ENCODE measurements around the gene C6orf163. TPM values are rescaled to one million over a fixed set of nuclear protein-coding genes. Genes with fewer than 3 reads are reported as not detected.

The C6orf163 gene
- total RNA-seq, 1 experiment from 2014 or later: 2.1 TPM

DNA sequence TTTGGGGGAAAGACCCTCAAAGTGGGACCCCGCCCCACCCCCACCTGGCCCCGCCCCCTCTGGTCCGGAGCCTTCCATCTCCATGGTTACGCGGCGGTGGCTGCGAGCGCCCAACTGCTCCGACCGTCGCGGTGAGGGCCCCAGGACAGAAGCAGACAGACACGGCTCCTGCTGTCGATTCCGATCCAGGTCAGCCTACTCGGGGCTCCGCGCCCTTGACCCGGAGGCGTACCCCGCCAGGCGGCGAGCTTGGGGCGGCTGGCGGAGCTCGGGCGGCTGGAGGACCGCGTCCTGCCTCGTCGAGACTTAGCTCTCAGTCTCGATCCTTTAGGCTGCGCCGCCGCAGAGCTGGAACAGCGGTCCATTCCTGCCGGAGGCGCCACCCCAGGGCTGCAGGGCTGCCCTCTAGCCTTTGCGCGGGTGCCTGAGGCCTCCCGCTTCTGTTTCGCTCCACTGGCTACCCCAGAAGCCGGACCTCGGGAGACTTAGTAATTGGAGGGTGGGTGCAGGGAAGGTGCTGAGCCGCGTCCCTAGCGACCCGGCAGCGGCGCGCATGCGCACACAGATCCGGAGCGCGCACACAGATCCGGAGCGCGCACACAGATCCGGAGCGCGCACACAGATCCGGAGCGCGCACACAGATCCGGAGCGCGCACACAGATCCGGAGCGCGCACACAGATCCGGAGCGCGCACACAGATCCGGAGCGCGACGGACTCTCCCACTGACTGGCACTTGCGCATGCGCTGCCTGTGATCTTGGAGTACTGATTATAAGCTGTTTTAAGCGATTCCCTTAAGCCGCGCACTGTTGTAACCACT, 63.5 kb downstream of the C6orf163 start, which contains the start of gene CFAP206:
Gene CFAP206, plus strand, starts transcription at position 72 of the 820 bp plus-strand sequence. CDS start 1,868 bp downstream, outside the sequence.
- TF ChIP-seq EZH2 (IDR thresholded peaks at IDR 0.05; ENCODE audit: borderline replicate concordance, low read depth, low read length, poor library complexity, severe bottlenecking): no peak
- TF ChIP-seq, protein P1, sequence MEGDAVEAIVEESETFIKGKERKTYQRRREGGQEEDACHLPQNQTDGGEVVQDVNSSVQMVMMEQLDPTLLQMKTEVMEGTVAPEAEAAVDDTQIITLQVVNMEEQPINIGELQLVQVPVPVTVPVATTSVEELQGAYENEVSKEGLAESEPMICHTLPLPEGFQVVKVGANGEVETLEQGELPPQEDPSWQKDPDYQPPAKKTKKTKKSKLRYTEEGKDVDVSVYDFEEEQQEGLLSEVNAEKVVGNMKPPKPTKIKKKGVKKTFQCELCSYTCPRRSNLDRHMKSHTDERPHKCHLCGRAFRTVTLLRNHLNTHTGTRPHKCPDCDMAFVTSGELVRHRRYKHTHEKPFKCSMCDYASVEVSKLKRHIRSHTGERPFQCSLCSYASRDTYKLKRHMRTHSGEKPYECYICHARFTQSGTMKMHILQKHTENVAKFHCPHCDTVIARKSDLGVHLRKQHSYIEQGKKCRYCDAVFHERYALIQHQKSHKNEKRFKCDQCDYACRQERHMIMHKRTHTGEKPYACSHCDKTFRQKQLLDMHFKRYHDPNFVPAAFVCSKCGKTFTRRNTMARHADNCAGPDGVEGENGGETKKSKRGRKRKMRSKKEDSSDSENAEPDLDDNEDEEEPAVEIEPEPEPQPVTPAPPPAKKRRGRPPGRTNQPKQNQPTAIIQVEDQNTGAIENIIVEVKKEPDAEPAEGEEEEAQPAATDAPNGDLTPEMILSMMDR (conservative IDR thresholded peaks at IDR 0.05; ENCODE audit: low read depth, low read length): no peak
- intact Hi-C loops (cut with micrococcal nuclease; ENCODE audit: unreplicated experiment): no loop called here
- Histone ChIP-seq H3K27ac (ENCODE audit: low read depth, low read length, poor library complexity, severe bottlenecking) (no peak within 1 kb of the TSS), H3K4me3 (ENCODE audit: low read depth, low read length, poor library complexity, severe bottlenecking) (peak within 1 kb of the TSS; percentile 65), H3K9me3 (ENCODE audit: low read depth, low read length, poor library complexity, severe bottlenecking) (no peaks in the 10 kb centered on the region), H3K4me1 (ENCODE audit: insufficient read depth, low read length, poor library complexity, severe bottlenecking) (no peaks in the 10 kb centered on the region), H3K27me3 (replicated peaks; ENCODE audit: insufficient read depth, low read depth, low read length, poor library complexity) (peaks cover 13% of the 10 kb centered on the region), H3K36me3 (ENCODE audit: insufficient read depth, low read length, poor library complexity, severe bottlenecking) (no peaks in the 10 kb centered on the region)
- ChIA-PET POLR2A (ENCODE audit: low non-redundant PET) (no interaction called here), CTCF (interaction anchor here (0.8 kb wide), 1 partner anchor 15 kb away, joined by 3 read pairs; no protein-coding TSS in a partner anchor)
- BruUV-seq (replicated peaks): no TSS peak
- DNase-seq (ENCODE audit: low spot score): peak; percentile 84

DNA sequence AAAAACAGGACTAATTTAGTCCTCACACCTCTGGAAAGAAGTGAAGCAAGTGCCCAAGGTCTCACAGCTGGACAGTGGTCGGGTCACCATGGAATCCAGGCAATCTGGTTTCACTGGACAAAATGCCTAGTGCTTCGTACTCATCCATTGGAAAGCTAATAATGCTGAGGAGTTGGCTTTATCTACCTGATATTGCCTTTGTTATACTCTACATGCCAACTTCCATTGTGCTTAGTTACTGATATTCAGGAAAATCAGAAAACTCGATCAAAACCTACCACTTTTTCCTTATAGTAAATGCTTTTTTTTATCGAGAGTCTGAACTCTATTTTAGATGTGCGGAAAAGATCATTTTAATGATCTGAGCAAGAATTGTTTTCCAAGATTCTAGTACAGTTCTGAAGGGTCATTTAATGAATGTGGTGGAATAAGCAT, 64.1 kb downstream of the C6orf163 start:
- ChIA-PET POLR2A (ENCODE audit: low non-redundant PET) (no interaction called here), CTCF (interaction anchor here (0.8 kb wide), 1 partner anchor 16 kb away, joined by 3 read pairs; no protein-coding TSS in a partner anchor)
- Histone ChIP-seq H3K9me3 (ENCODE audit: low read depth, low read length, poor library complexity, severe bottlenecking) (no peaks in the 10 kb centered on the region), H3K27ac (ENCODE audit: low read depth, low read length, poor library complexity, severe bottlenecking) (no peak overlapping the region), H3K27me3 (replicated peaks; ENCODE audit: insufficient read depth, low read depth, low read length, poor library complexity) (peaks cover 13% of the 10 kb centered on the region), H3K36me3 (ENCODE audit: insufficient read depth, low read length, poor library complexity, severe bottlenecking) (no peaks in the 10 kb centered on the region), H3K4me3 (ENCODE audit: low read depth, low read length, poor library complexity, severe bottlenecking) (peak overlapping the region; percentile 65), H3K4me1 (ENCODE audit: insufficient read depth, low read length, poor library complexity, severe bottlenecking) (no peaks in the 10 kb centered on the region)
- DNase-seq (ENCODE audit: low spot score): no peak
- no TSS peak for BruUV-seq (replicated peaks)
- TF ChIP-seq, protein P1 (conservative IDR thresholded peaks at IDR 0.05; ENCODE audit: low read depth, low read length): no peak
- TF ChIP-seq EZH2 (IDR thresholded peaks at IDR 0.05; ENCODE audit: borderline replicate concordance, low read depth, low read length, poor library complexity, severe bottlenecking): no peak
- intact Hi-C loops (cut with micrococcal nuclease; ENCODE audit: unreplicated experiment): no loop called here

Other genes starting within 250 kb of the C6orf163 start
- not detected in 2 replicates for gene CGA, start 249.7 kb upstream of the C6orf163 start, total RNA-seq (2021)
- gene ZNF292, start 189.2 kb upstream of the C6orf163 start, total RNA-seq (2021): 42.6 and 45.0 TPM in 2 replicates
- 13.6 and 18.8 TPM in 2 replicates for gene SMIM8, start 22.2 kb upstream of the C6orf163 start, total RNA-seq (2021)
- not detected in 2 replicates for gene GJB7, start 15.5 kb upstream of the C6orf163 start, total RNA-seq (2021)
- 0.61 TPM in 1 of 2 replicates, not detected in the other for gene CFAP206, start 63.2 kb downstream of the C6orf163 start, total RNA-seq (2021)
- 11.5 and 13.0 TPM in 2 replicates for gene SLC35A1, start 128.2 kb downstream of the C6orf163 start, total RNA-seq (2021)
- 44.3 and 47.2 TPM in 2 replicates for gene RARS2, start 245.2 kb downstream of the C6orf163 start, total RNA-seq (2021)
- gene ORC3, start 245.3 kb downstream of the C6orf163 start, total RNA-seq (2021): 46.5 and 48.8 TPM in 2 replicates